ENCODE data around the gene MYMK. TPM values are rescaled to one million over a fixed set of nuclear protein-coding genes. Genes with fewer than 3 reads are reported as not detected.

The MYMK gene
- total and polyA plus RNA-seq, 2 of the 8 experiments (the other 6 are each of a cell fraction or from before 2014, with no cell fraction given), result not detected

- TF ChIP-seq KDM1A (IDR thresholded peaks at IDR 0.05; ENCODE audit: borderline replicate concordance, low read length) (no peak), RAD21 (IDR thresholded peaks at IDR 0.05 in 1 of 2, conservative IDR thresholded peaks at IDR 0.05 in 1 of 2; ENCODE audit: low read depth in 2 of 2, low read length in 2 of 2) (no peak), ASH2L (IDR thresholded peaks at IDR 0.05; ENCODE audit: low read length) (no peak), CEBPB (IDR thresholded peaks at IDR 0.05; ENCODE audit: low read depth, low read length) (no peak), HDAC6 (IDR thresholded peaks at IDR 0.05; ENCODE audit: low read depth, low read length) (no peak), SRF (IDR thresholded peaks at IDR 0.05; ENCODE audit: low read depth, low read length) (no peak), GABPA (IDR thresholded peaks at IDR 0.05; ENCODE audit: borderline replicate concordance, insufficient read depth, low read length) (no peak)
- TF ChIP-seq, protein P1, sequence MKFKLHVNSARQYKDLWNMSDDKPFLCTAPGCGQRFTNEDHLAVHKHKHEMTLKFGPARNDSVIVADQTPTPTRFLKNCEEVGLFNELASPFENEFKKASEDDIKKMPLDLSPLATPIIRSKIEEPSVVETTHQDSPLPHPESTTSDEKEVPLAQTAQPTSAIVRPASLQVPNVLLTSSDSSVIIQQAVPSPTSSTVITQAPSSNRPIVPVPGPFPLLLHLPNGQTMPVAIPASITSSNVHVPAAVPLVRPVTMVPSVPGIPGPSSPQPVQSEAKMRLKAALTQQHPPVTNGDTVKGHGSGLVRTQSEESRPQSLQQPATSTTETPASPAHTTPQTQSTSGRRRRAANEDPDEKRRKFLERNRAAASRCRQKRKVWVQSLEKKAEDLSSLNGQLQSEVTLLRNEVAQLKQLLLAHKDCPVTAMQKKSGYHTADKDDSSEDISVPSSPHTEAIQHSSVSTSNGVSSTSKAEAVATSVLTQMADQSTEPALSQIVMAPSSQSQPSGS (IDR thresholded peaks at IDR 0.05; ENCODE audit: low read length), result no peak
Observed at GRCh38 chr9:133490865-133491655, 33.7 kb downstream of the MYMK start (continued).
